Astrocyte (in vitro differentiated cells and primary cell): ENCODE measurements around the gene MSANTD4. TPM values are rescaled to one million over a fixed set of nuclear protein-coding genes. Genes with fewer than 3 reads are reported as not detected.

Experiments
- DNase-seq: peaks from one replicate; pipeline ENCODE4 v3.0.0-alpha.2; 2010; ENCODE audit warnings: low read depth
- FAIRE-seq: peaks from 2 replicates; lab custom pipeline; 2011; peaks lifted over from hg19 to GRCh38; lab: Jason Lieb, UNC
- H2AFZ ChIP-seq: 2 replicates; pipeline ENCODE4 v1.6.0; 2012; ENCODE audit warnings: low read depth, low read length, inconsistent platforms
- H3K27ac ChIP-seq: 2 replicates; pipeline ENCODE4 v1.5.1; 2011; ENCODE audit warnings: low read depth, low read length, inconsistent platforms
- H3K27me3 ChIP-seq: 2 replicates; pipeline ENCODE4 v1.6.0; 2011; ENCODE audit warnings: low read length, inconsistent platforms; ENCODE audit not compliant: insufficient read depth
- H3K36me3 ChIP-seq: 2 replicates; pipeline ENCODE4 v1.5.1; 2011; ENCODE audit warnings: low read length, inconsistent platforms; ENCODE audit not compliant: insufficient read depth
- H3K4me1 ChIP-seq: 2 replicates; pipeline ENCODE4 v1.5.1; 2011; ENCODE audit warnings: low read length, inconsistent platforms; ENCODE audit not compliant: insufficient read depth
- H3K4me2 ChIP-seq: 2 replicates; pipeline ENCODE4 v1.6.0; 2012; ENCODE audit warnings: low read length, inconsistent platforms
- H3K4me3 ChIP-seq: 2 replicates; pipeline ENCODE4 v1.5.1; 2011; ENCODE audit warnings: low read depth, mild to moderate bottlenecking, low read length, inconsistent platforms; ENCODE audit not compliant: insufficient read depth
- H3K79me2 ChIP-seq: 2 replicates; pipeline ENCODE4 v1.6.0; 2012; ENCODE audit warnings: mild to moderate bottlenecking, low read length, inconsistent platforms; ENCODE audit not compliant: insufficient read depth
- H3K9ac ChIP-seq: 2 replicates; pipeline ENCODE4 v1.6.0; 2012; ENCODE audit warnings: mild to moderate bottlenecking, low read length, inconsistent platforms
- H3K9me3 ChIP-seq: 2 replicates; pipeline ENCODE4 v1.5.1; 2012; ENCODE audit warnings: low read depth, mild to moderate bottlenecking, low read length, inconsistent platforms; ENCODE audit not compliant: insufficient read depth
- H4K20me1 ChIP-seq: 2 replicates; pipeline ENCODE4 v1.6.0; 2012; ENCODE audit warnings: low read length, inconsistent platforms; ENCODE audit not compliant: insufficient read depth
- H3K27ac Mint-ChIP-seq: one replicate; pipeline ENCODE4 v1.8.0; 2021; ENCODE audit warnings: mild to moderate bottlenecking, mixed read lengths; ENCODE audit not compliant: unreplicated experiment
- H3K27me3 Mint-ChIP-seq: one replicate; pipeline ENCODE4 v1.8.0; 2021; ENCODE audit warnings: low read depth, mixed read lengths; ENCODE audit not compliant: unreplicated experiment
- H3K36me3 Mint-ChIP-seq: one replicate; pipeline ENCODE4 v1.8.0; 2021; ENCODE audit warnings: low read depth, mixed read lengths; ENCODE audit not compliant: unreplicated experiment
- H3K4me1 Mint-ChIP-seq: one replicate; pipeline ENCODE4 v1.8.0; 2021; ENCODE audit warnings: low read depth, mixed read lengths; ENCODE audit not compliant: unreplicated experiment
- H3K4me3 Mint-ChIP-seq: one replicate; pipeline ENCODE4 v1.8.0; 2021; ENCODE audit warnings: mild to moderate bottlenecking, moderate library complexity, mixed read lengths; ENCODE audit not compliant: unreplicated experiment
- H3K9me3 Mint-ChIP-seq: one replicate; pipeline ENCODE4 v1.8.0; 2021; ENCODE audit warnings: mild to moderate bottlenecking, mixed read lengths; ENCODE audit not compliant: unreplicated experiment
- CTCF ChIP-seq: IDR thresholded peaks from 2 replicates; pipeline ENCODE4 v1.5.1; 2011; ENCODE audit warnings: low read depth, mild to moderate bottlenecking, inconsistent platforms, low read length, moderate library complexity; ENCODE audit not compliant: insufficient read depth
- EZH2 ChIP-seq: IDR thresholded peaks from 2 replicates; pipeline ENCODE4 v1.6.1; 2012; ENCODE audit warnings: mild to moderate bottlenecking, low read length, inconsistent platforms; ENCODE audit not compliant: insufficient read depth
- total RNA-seq: library from RNA; stranded (reverse); gene quantifications from 2 replicates; pipeline ENCODE4 v1.2.1, GENCODE V29; 2021

The MSANTD4 gene
- total RNA-seq, 1 donor from 2014 or later: 19.8 TPM

- no peak overlapping the region for H3K9ac ChIP-seq
- no peak overlapping the region for H3K27ac Mint-ChIP-seq
- no peaks in the 10 kb centered on the region for H3K36me3 ChIP-seq
- H3K4me1 ChIP-seq: no peaks in the 10 kb centered on the region
- H3K79me2 ChIP-seq: no peaks in the 10 kb centered on the region
- H3K4me3 ChIP-seq: no peak overlapping the region
- DNase-seq (no peak), FAIRE-seq (no peak)
- H3K27me3 ChIP-seq: no peaks in the 10 kb centered on the region
- H3K4me3 Mint-ChIP-seq: no peak overlapping the region
- no peak overlapping the region for H3K27ac ChIP-seq
- H3K4me1 Mint-ChIP-seq: no peaks in the 10 kb centered on the region
- peaks cover 11% of the 10 kb centered on the region for H3K9me3 Mint-ChIP-seq
- no peaks in the 10 kb centered on the region for H3K27me3 Mint-ChIP-seq
- no peaks in the 10 kb centered on the region for H4K20me1 ChIP-seq
- H3K4me2 ChIP-seq: no peak overlapping the region
- no peak overlapping the region for H2AFZ ChIP-seq
- no peaks in the 10 kb centered on the region for H3K9me3 ChIP-seq
- no peak for TF ChIP-seq CTCF
- TF ChIP-seq EZH2: no peak
- peaks cover 3% of the 10 kb centered on the region for H3K36me3 Mint-ChIP-seq
These were observed 61.5 kb downstream of the MSANTD4 start for GRCh38 chr11:105960252-105961245.

Other genes with a start within 250 kb of the MSANTD4 start
- 4.7 and 5.2 TPM in 2 replicates for gene KBTBD3, start 55.1 kb upstream of the MSANTD4 start, total RNA-seq
- 61.0 and 61.6 TPM in 2 replicates for gene AASDHPPT, start 55.4 kb upstream of the MSANTD4 start, total RNA-seq